ENCODE results near the gene MTA3.
"Not testable (repeated sequence)": the region's sequence is repeated elsewhere in the genome, so short reads cannot be mapped to it uniquely, and the experiment has no call there.

Gene MTA3

GRCh38 chr2:42581257-42581656 is 12.8 kb downstream of the MTA3 start:
- no peaks in the 10 kb centered on the region for H3K4me1 ChIP-seq (ENCODE audit: low read length)
- no peak overlapping the region for H2AFZ ChIP-seq (ENCODE audit: low read depth, low read length)
- H3K27ac ChIP-seq (ENCODE audit: low read length) = no peak overlapping the region
- no peaks in the 10 kb centered on the region; the same call in 1 of the 2 replicates for H3K79me2 ChIP-seq (ENCODE audit: low read length)
- no peaks in the 10 kb centered on the region for H3K9me3 ChIP-seq (ENCODE audit: insufficient read depth, low read length)
- H3K27me3 ChIP-seq (ENCODE audit: low read depth, low read length) = no peaks in the 10 kb centered on the region
- TF ChIP-seq EZH2phosphoT487 (IDR thresholded peaks at IDR 0.05; ENCODE audit: low read depth) = no peak
- no peak for TF ChIP-seq CTCF (IDR thresholded peaks at IDR 0.05; ENCODE audit: low read depth, low read length)
- H3K36me3 ChIP-seq (replicated peaks; ENCODE audit: low read depth, low read length) = peaks cover 33% of the 10 kb centered on the region
- no peak overlapping the region for H3K4me3 ChIP-seq (ENCODE audit: low read length)
- H4K20me1 ChIP-seq (ENCODE audit: insufficient read depth, low read length) = peaks cover 5% of the 10 kb centered on the region; the same call in 1 of the 2 replicates
- H3K4me2 ChIP-seq (ENCODE audit: low read length) = no peak overlapping the region
- H3K9ac ChIP-seq (ENCODE audit: low read length) = no peak overlapping the region

DNA sequence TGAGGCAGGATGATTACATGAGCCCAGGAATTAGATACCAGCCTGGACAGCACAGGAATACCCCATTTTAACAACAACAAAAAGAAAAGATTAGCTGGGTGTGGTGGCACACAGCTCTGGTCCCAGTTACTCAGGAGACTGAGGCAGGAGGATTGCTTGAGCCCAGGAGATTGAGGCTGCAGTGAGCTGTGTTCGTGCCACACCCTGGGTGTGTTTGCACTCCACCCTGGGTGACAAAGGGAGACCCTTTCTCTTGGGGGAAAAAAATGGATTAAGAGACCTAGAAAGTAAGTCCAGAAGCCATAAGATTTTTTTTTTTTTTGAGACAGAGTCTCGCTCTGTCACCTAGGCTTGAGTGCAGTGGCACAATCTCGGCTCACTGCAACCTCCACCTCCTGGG is 16.2 kb downstream of the MTA3 start:
- H3K79me2 ChIP-seq (ENCODE audit: low read length) = not testable (repeated sequence)

GRCh38 chr2:42585779-42586178 is 17.3 kb downstream of the MTA3 start:
- Histone ChIP-seq H3K36me3 (replicated peaks; ENCODE audit: low read depth, low read length) (peaks cover 25% of the 10 kb centered on the region), H3K9me3 (ENCODE audit: insufficient read depth, low read length) (no peaks in the 10 kb centered on the region), H3K4me1 (ENCODE audit: low read length) (peaks cover 7% of the 10 kb centered on the region), H3K79me2 (ENCODE audit: low read length) (peaks cover 4% of the 10 kb centered on the region), H3K27ac (ENCODE audit: low read length) (no peak overlapping the region), H2AFZ (ENCODE audit: low read depth, low read length) (no peak overlapping the region), H3K9ac (ENCODE audit: low read length) (no peak overlapping the region), H3K27me3 (ENCODE audit: low read depth, low read length) (no peaks in the 10 kb centered on the region), H3K4me3 (ENCODE audit: low read length) (no peak overlapping the region), H3K4me2 (ENCODE audit: low read length) (no peak overlapping the region), H4K20me1 (ENCODE audit: insufficient read depth, low read length) (peaks cover 4% of the 10 kb centered on the region; the same call in 1 of the 2 replicates)
- TF ChIP-seq EZH2phosphoT487 (IDR thresholded peaks at IDR 0.05; ENCODE audit: low read depth) = no peak
- TF ChIP-seq CTCF (IDR thresholded peaks at IDR 0.05; ENCODE audit: low read depth, low read length) = no peak

More for the DNA sequence above, 16.2 kb downstream of the MTA3 start:
- not testable (repeated sequence) for H4K20me1 ChIP-seq (ENCODE audit: insufficient read depth, low read length); H3K4me3 ChIP-seq (ENCODE audit: low read length); H3K9me3 ChIP-seq (ENCODE audit: insufficient read depth, low read length); H3K4me2 ChIP-seq (ENCODE audit: low read length); H3K27me3 ChIP-seq (ENCODE audit: low read depth, low read length); H3K9ac ChIP-seq (ENCODE audit: low read length); H3K4me1 ChIP-seq (ENCODE audit: low read length); H3K27ac ChIP-seq (ENCODE audit: low read length); H2AFZ ChIP-seq (ENCODE audit: low read depth, low read length)
- peaks cover 21% of the 10 kb centered on the region for H3K36me3 ChIP-seq (replicated peaks; ENCODE audit: low read depth, low read length)

- TF ChIP-seq CTCF (IDR thresholded peaks at IDR 0.05; ENCODE audit: low read depth, low read length) (no peak), EZH2phosphoT487 (IDR thresholded peaks at IDR 0.05; ENCODE audit: low read depth) (no peak)
- H3K79me2 ChIP-seq (ENCODE audit: low read length) = peaks cover 4% of the 10 kb centered on the region
- H3K27ac ChIP-seq (ENCODE audit: low read length) = no peak overlapping the region
- no peak overlapping the region for H3K4me2 ChIP-seq (ENCODE audit: low read length)
- no peaks in the 10 kb centered on the region for H3K27me3 ChIP-seq (ENCODE audit: low read depth, low read length)
- H2AFZ ChIP-seq (ENCODE audit: low read depth, low read length) = no peak overlapping the region
- H3K9ac ChIP-seq (ENCODE audit: low read length) = no peak overlapping the region
- H3K4me1 ChIP-seq (ENCODE audit: low read length) = peaks cover 7% of the 10 kb centered on the region
- no peak overlapping the region for H3K4me3 ChIP-seq (ENCODE audit: low read length)
- no peaks in the 10 kb centered on the region for H3K9me3 ChIP-seq (ENCODE audit: insufficient read depth, low read length)
- peaks cover 22% of the 10 kb centered on the region for H3K36me3 ChIP-seq (replicated peaks; ENCODE audit: low read depth, low read length)
- peaks cover 4% of the 10 kb centered on the region; the same call in 1 of the 2 replicates for H4K20me1 ChIP-seq (ENCODE audit: insufficient read depth, low read length)
Measured at GRCh38 chr2:42587526-42588117, 19.2 kb downstream of the MTA3 start.
